ENCODE results near the gene SCFD2.
"Not testable (repeated sequence)": the region's sequence is repeated elsewhere in the genome, so short reads cannot be mapped to it uniquely, and the experiment has no call there.

Gene SCFD2

DNA sequence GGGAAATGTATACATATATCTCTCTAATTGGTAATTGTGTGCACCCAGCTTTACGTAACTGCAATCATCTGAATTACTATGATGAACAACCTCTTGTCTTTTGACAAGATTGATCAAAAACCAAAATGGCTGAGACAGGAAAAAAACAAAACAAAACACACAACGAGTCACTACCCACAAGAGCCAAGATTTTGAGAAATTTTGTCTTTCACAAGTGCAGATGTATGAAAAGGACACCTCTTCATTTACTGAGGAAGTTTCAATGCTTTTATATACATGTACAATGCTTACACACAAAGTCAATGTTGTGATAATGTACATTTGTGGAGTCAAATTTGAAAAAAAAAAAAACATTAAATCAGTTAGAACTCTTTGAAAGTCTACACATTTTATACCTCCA is 224.6 kb downstream of the SCFD2 start:
- H3K27me3 ChIP-seq (replicated peaks), result no peaks in the 10 kb centered on the region
- in situ Hi-C loops (cut with HindIII; ENCODE audit: low pct_ligation_motif_present, low sequenced_read_pairs), result no loop called here
- no peak for DNase-seq
- no peak for TF ChIP-seq CTCF (IDR thresholded peaks at IDR 0.05; ENCODE audit: low read depth, low read length, missing control alignments)
- H3K4me3 ChIP-seq (ENCODE audit: low read depth, low read length), result no peak overlapping the region
- H3K36me3 ChIP-seq (replicated peaks), result no peaks in the 10 kb centered on the region
- no peak overlapping the region for H3K27ac ChIP-seq

- in situ Hi-C loops (cut with HindIII; ENCODE audit: low pct_ligation_motif_present, low sequenced_read_pairs); H3K4me3 ChIP-seq (ENCODE audit: low read depth, low read length); H3K27me3 ChIP-seq (replicated peaks); H3K36me3 ChIP-seq (replicated peaks); DNase-seq; H3K27ac ChIP-seq: not testable (repeated sequence)
These were observed 226.6 kb downstream of the SCFD2 start for GRCh38 chr4:53139256-53139655.

- no peaks in the 10 kb centered on the region for H3K36me3 ChIP-seq (replicated peaks)
These were observed 228.4 kb downstream of the SCFD2 start for GRCh38 chr4:53137468-53137867.

GRCh38 chr4:53136954-53137353 is 228.9 kb downstream of the SCFD2 start:
- Histone ChIP-seq H3K27me3 (replicated peaks) (no peaks in the 10 kb centered on the region), H3K36me3 (replicated peaks) (no peaks in the 10 kb centered on the region), H3K4me3 (ENCODE audit: low read depth, low read length) (no peak overlapping the region), H3K27ac (no peak overlapping the region)
- in situ Hi-C loops (cut with HindIII; ENCODE audit: low pct_ligation_motif_present, low sequenced_read_pairs), result no loop called here
- no peak for TF ChIP-seq CTCF (IDR thresholded peaks at IDR 0.05; ENCODE audit: low read depth, low read length, missing control alignments)
- no peak for DNase-seq

More at GRCh38 chr4:53137468-53137867, 228.4 kb downstream of the SCFD2 start:
- no peak for TF ChIP-seq CTCF (IDR thresholded peaks at IDR 0.05; ENCODE audit: low read depth, low read length, missing control alignments)
- in situ Hi-C loops (cut with HindIII; ENCODE audit: low pct_ligation_motif_present, low sequenced_read_pairs), result no loop called here
- Histone ChIP-seq H3K4me3 (ENCODE audit: low read depth, low read length) (no peak overlapping the region), H3K27me3 (replicated peaks) (no peaks in the 10 kb centered on the region), H3K27ac (no peak overlapping the region)
- DNase-seq, result no peak

GRCh38 chr4:53132132-53132891 is 233.5 kb downstream of the SCFD2 start:
- H3K4me3 ChIP-seq (ENCODE audit: low read depth, low read length), result no peak overlapping the region
- no peaks in the 10 kb centered on the region for H3K36me3 ChIP-seq (replicated peaks)
- no peaks in the 10 kb centered on the region for H3K27me3 ChIP-seq (replicated peaks)
- in situ Hi-C loops (cut with HindIII; ENCODE audit: low pct_ligation_motif_present, low sequenced_read_pairs), result no loop called here
- TF ChIP-seq CTCF (IDR thresholded peaks at IDR 0.05; ENCODE audit: low read depth, low read length, missing control alignments), result no peak
- DNase-seq, result no peak
- no peak overlapping the region for H3K27ac ChIP-seq

- in situ Hi-C loops (cut with HindIII; ENCODE audit: low pct_ligation_motif_present, low sequenced_read_pairs), result no loop called here
- no peak for DNase-seq
These were observed 234.3 kb downstream of the SCFD2 start for GRCh38 chr4:53131562-53131925.

More at GRCh38 chr4:53131562-53131925, 234.3 kb downstream of the SCFD2 start:
- H3K36me3 ChIP-seq (replicated peaks), result no peaks in the 10 kb centered on the region
- no peak overlapping the region for H3K4me3 ChIP-seq (ENCODE audit: low read depth, low read length)
- no peaks in the 10 kb centered on the region for H3K27me3 ChIP-seq (replicated peaks)
- no peak overlapping the region for H3K27ac ChIP-seq
- TF ChIP-seq CTCF (IDR thresholded peaks at IDR 0.05; ENCODE audit: low read depth, low read length, missing control alignments), result no peak
